HepG2 (cell line): Measurements from ENCODE around the gene STK39. TPM values are rescaled to one million over a fixed set of nuclear protein-coding genes. Genes with fewer than 3 reads are reported as not detected.
A peak's percentile ranks its signal among the peaks of the same experiment; 100 is the strongest.

Experiments
- ATF5 ChIP-seq: sonication (generic); formaldehyde crosslinking; IDR thresholded peaks from 2 replicates; pipeline ENCODE4 v1.4.0; 2020; ENCODE audit warnings: mild to moderate bottlenecking, low read depth, missing genetic modification reagents
- CBX2 ChIP-seq, 2 experiments: fragments of 200-600 bp in 1 of 2; sonication (generic); formaldehyde crosslinking in 1 of 2; IDR thresholded peaks; 2 replicates each; pipeline versions ENCODE4 v1.7.0 to v1.8.1; 2018 to 2022; ENCODE audit warnings: low read depth in 2 of 2, low read length in 1 of 2, mild to moderate bottlenecking in 1 of 2, missing genetic modification reagents in 1 of 2
- EEA1 ChIP-seq: sonication (generic); formaldehyde crosslinking; IDR thresholded peaks from 2 replicates; pipeline ENCODE4 v1.5.1; 2020; ENCODE audit warnings: mild to moderate bottlenecking, missing genetic modification reagents, borderline replicate concordance
- KLF16 ChIP-seq, 2 experiments: sonication (generic) in 1 of 2; formaldehyde crosslinking in 1 of 2; IDR thresholded peaks; 2 replicates each; pipeline versions ENCODE4 v1.6.1 to v1.8.0; 2016 to 2023; ENCODE audit warnings: missing genetic modification reagents in 2 of 2, missing compliant biosample characterization in 1 of 2
- POLR2AphosphoS2 ChIP-seq: IDR thresholded peaks from 2 replicates; pipeline ENCODE4 v1.6.1; 2011; ENCODE audit warnings: low read depth, low read length, improper control_type of control experiment
- REL ChIP-seq: sonication (generic); formaldehyde crosslinking; conservative IDR thresholded peaks from 2 replicates; pipeline ENCODE4 v1.8.0; 2022; ENCODE audit warnings: mild to moderate bottlenecking, missing genetic modification reagents, moderate library complexity
- RXRA ChIP-seq: sonication (generic); formaldehyde crosslinking; IDR thresholded peaks from 2 replicates; pipeline ENCODE4 v1.5.1; 2020; ENCODE audit warnings: missing genetic modification reagents
- SALL1 ChIP-seq: sonication (generic); formaldehyde crosslinking; IDR thresholded peaks from 2 replicates; pipeline ENCODE4 v1.8.0; 2022; ENCODE audit warnings: mild to moderate bottlenecking, missing genetic modification reagents
- SMARCE1 ChIP-seq: fragments of 450-650 bp; IDR thresholded peaks from 2 replicates; pipeline ENCODE4 v1.6.1; 2017; ENCODE audit warnings: borderline replicate concordance
- TAF1 ChIP-seq: sonication (generic); formaldehyde crosslinking; IDR thresholded peaks from 2 replicates; pipeline ENCODE4 v1.4.0; 2020; ENCODE audit warnings: missing genetic modification reagents
- TFE3 ChIP-seq: IDR thresholded peaks from 2 replicates; pipeline ENCODE4 v1.6.1; 2016
- TP53 ChIP-seq: sonication (generic); formaldehyde crosslinking; conservative IDR thresholded peaks from 2 replicates; pipeline ENCODE4 v1.4.0; 2020; ENCODE audit warnings: missing genetic modification reagents
- ZFAT ChIP-seq: sonication (generic); formaldehyde crosslinking; conservative IDR thresholded peaks from 2 replicates; pipeline ENCODE4 v1.8.1; 2023; ENCODE audit warnings: missing genetic modification reagents, inconsistent platforms
- ZMYM4 ChIP-seq: sonication (generic); formaldehyde crosslinking; IDR thresholded peaks from 2 replicates; pipeline ENCODE4 v1.8.1; 2023; ENCODE audit warnings: mild to moderate bottlenecking, missing genetic modification reagents
- ZNF12 ChIP-seq: sonication (generic); formaldehyde crosslinking; IDR thresholded peaks from 2 replicates; pipeline ENCODE4 v1.5.0; 2020; ENCODE audit warnings: missing genetic modification reagents
- ZNF274 ChIP-seq: sonication (generic); formaldehyde crosslinking; IDR thresholded peaks from 2 replicates; pipeline ENCODE4 v1.5.1; 2020; ENCODE audit warnings: mild to moderate bottlenecking, missing genetic modification reagents
- ZNF512 ChIP-seq: sonication (generic); formaldehyde crosslinking; IDR thresholded peaks from 2 replicates; pipeline ENCODE4 v1.4.0; 2020; ENCODE audit warnings: mild to moderate bottlenecking, missing genetic modification reagents
- ZNF543 ChIP-seq: sonication (generic); formaldehyde crosslinking; IDR thresholded peaks from 2 replicates; pipeline ENCODE4 v1.4.0; 2020; ENCODE audit warnings: mild to moderate bottlenecking, missing genetic modification reagents
- ZNF710 ChIP-seq: sonication (generic); formaldehyde crosslinking; IDR thresholded peaks from 2 replicates; pipeline ENCODE4 v1.5.0; 2020; ENCODE audit warnings: mild to moderate bottlenecking, missing genetic modification reagents, borderline replicate concordance
- ZNF720 ChIP-seq: sonication (generic); formaldehyde crosslinking; IDR thresholded peaks from 2 replicates; pipeline ENCODE4 v1.4.0; 2020; ENCODE audit warnings: missing genetic modification reagents
- ZNF777 ChIP-seq: sonication (generic); formaldehyde crosslinking; IDR thresholded peaks from 2 replicates; pipeline ENCODE4 v1.4.0; 2020; ENCODE audit warnings: missing genetic modification reagents
- ZNF816 ChIP-seq: sonication (generic); formaldehyde crosslinking; IDR thresholded peaks from 2 replicates; pipeline ENCODE4 v1.8.0; 2022; ENCODE audit warnings: missing genetic modification reagents, mild to moderate bottlenecking, borderline replicate concordance
- ZNF850 ChIP-seq: sonication (generic); formaldehyde crosslinking; conservative IDR thresholded peaks from 2 replicates; pipeline ENCODE4 v1.9.0; 2021; ENCODE audit warnings: mild to moderate bottlenecking, missing genetic modification reagents
- ZZZ3 ChIP-seq: sonication (generic); formaldehyde crosslinking; IDR thresholded peaks from 2 replicates; pipeline ENCODE4 v1.4.0; 2020; ENCODE audit warnings: missing genetic modification reagents, mild to moderate bottlenecking, borderline replicate concordance
- polyA plus RNA-seq, 8 experiments: library from polyadenylated mRNA; depleted of rRNA in 3 of 8; stranded (reverse) in 7 of 8; unstranded in 1 of 8; fragments of >200 nt; fragmentation: Illumina TruSeq in 4 of 8; extraction: Trizol in 4 of 8; gene quantifications; 2 replicates each; pipeline versions ENCODE4 v1.2.1 to v1.2.3, GENCODE V29; 2011 to 2016; ENCODE audit warnings: low read depth in 4 of 8, missing spikeins in 1 of 8, mixed read lengths in 1 of 8; ENCODE audit not compliant: insufficient read depth in 1 of 8
- total RNA-seq, 5 experiments: library from RNA; depleted of rRNA; stranded (reverse); fragments of >200 nt; fragmentation: Illumina TruSeq; extraction: Trizol; gene quantifications; 2 replicates each; pipeline ENCODE4 v1.2.3, GENCODE V29; 2016; ENCODE audit warnings: low read depth in 1 of 5

The STK39 gene
- total and polyA plus RNA-seq, 2 of the 13 experiments (the other 11 are each of a cell fraction or from before 2014, with no cell fraction given) = 27.3 to 38.4 TPM

GRCh38 chr2:168246483-168247340 is 683 bp downstream of the STK39 start (continued):
- TF ChIP-seq ZNF274 (CRISPR knock-in tag) (peak; percentile 76; the same call in 1 of the 2 replicates), RXRA (CRISPR knock-in tag) (peak; percentile 49; the same call in 1 of the 2 replicates), ZNF850 (CRISPR knock-in tag) (no peak), TAF1 (peak; percentile 59), ZNF512 (no peak), TP53 (CRISPR knock-in tag) (no peak), ZFAT (CRISPR knock-in tag) (0 out of 2 replicates have a peak, but pooled peaks have one; percentile 36), ZMYM4 (peak; percentile 73), ZNF816 (peak; percentile 73; the same call in 1 of the 2 replicates), ZNF12 (CRISPR knock-in tag) (0 out of 2 replicates have a peak, but pooled peaks have one; percentile 15), TFE3 (CRISPR knock-in tag) (no peak; the same call in 1 of the 2 replicates), ZNF710 (CRISPR knock-in tag) (peak; percentile 36; the same call in 1 of the 2 replicates), ATF5 (CRISPR knock-in tag) (0 out of 2 replicates have a peak, but pooled peaks have one; percentile 34), SMARCE1 (no peak), ZZZ3 (CRISPR knock-in tag) (no peak), ZNF720 (CRISPR knock-in tag) (no peak), ZNF777 (CRISPR knock-in tag) (peak; percentile 85), SALL1 (CRISPR knock-in tag) (peak; percentile 71), REL (CRISPR knock-in tag) (no peak), EEA1 (CRISPR knock-in tag) (peak; percentile 77; the same call in 1 of the 2 replicates), KLF16 (CRISPR knock-in tag; IDR thresholded peaks at IDR 0.05) (peak in 1 of 2 experiments; percentile 76; a peak in 1 of 4 replicates), CBX2 (IDR thresholded peaks at IDR 0.05; ENCODE audit: low read depth, low read length) (no peak), CBX2 (CRISPR knock-in tag; IDR thresholded peaks at IDR 0.05; ENCODE audit: low read depth) (no peak), POLR2AphosphoS2 (no peak), ZNF543 (CRISPR knock-in tag) (no peak)
